Mammary epithelial cell (primary cell): ENCODE data around the gene PPP1R13B.

ENCODE experiments used
- CTCF ChIP-seq, 2 donors: IDR thresholded peaks in 1 of 2; conservative IDR thresholded peaks in 1 of 2; 2 replicates each; pipeline ENCODE4 v1.5.1; 2011 to 2012; ENCODE audit warnings: inconsistent platforms in 2 of 2, low read length in 2 of 2, mild to moderate bottlenecking in 2 of 2, control low read depth in 1 of 2, low read depth in 1 of 2; ENCODE audit not compliant: insufficient read depth in 1 of 2; ENCODE audit errors: extremely low read depth in 1 of 2
- EZH2 ChIP-seq: IDR thresholded peaks from 2 replicates; pipeline ENCODE4 v1.6.1; 2012; ENCODE audit warnings: low read length, inconsistent platforms, borderline replicate concordance

- TF ChIP-seq CTCF (conservative IDR thresholded peaks at IDR 0.05 in 1 of 2, IDR thresholded peaks at IDR 0.05 in 1 of 2; ENCODE audit: extremely low read depth in 1 of 2, insufficient read depth in 1 of 2, low read depth in 1 of 2, low read length in 2 of 2) (no peak), EZH2 (no peak)
Measured at GRCh38 chr14:103872481-103873113, 25.2 kb upstream of the PPP1R13B start.
